H9 (cell line): ENCODE measurements around the gene KLHDC7B. TPM values are rescaled to one million over a fixed set of nuclear protein-coding genes. Genes with fewer than 3 reads are reported as not detected.

Experiments
- DNase-seq: peaks from one replicate; pipeline ENCODE4 v3.0.0-alpha.2; 2017
- H2AFZ ChIP-seq: one replicate; pipeline ENCODE4 v1.6.1; 2013; ENCODE audit warnings: mild to moderate bottlenecking, low read length, control low read depth, moderate library complexity
- H2AK5ac ChIP-seq: 2 replicates; pipeline ENCODE4 v1.6.1; 2013; ENCODE audit warnings: low read length, control low read depth, mixed read lengths; ENCODE audit not compliant: insufficient read length
- H2BK120ac ChIP-seq: one replicate; pipeline ENCODE4 v1.6.1; 2013; ENCODE audit warnings: low read depth, mild to moderate bottlenecking, low read length, control low read depth, inconsistent platforms; ENCODE audit not compliant: poor library complexity, severe bottlenecking
- H2BK12ac ChIP-seq: 2 replicates; pipeline ENCODE4 v1.6.1; 2013; ENCODE audit warnings: low read length, control low read depth, mixed read lengths, low read depth; ENCODE audit not compliant: insufficient read length
- H2BK15ac ChIP-seq: 2 replicates; pipeline ENCODE4 v1.6.1; 2013; ENCODE audit warnings: low read depth, low read length, control low read depth
- H2BK20ac ChIP-seq: one replicate; pipeline ENCODE4 v1.6.1; 2013; ENCODE audit warnings: low read depth, mild to moderate bottlenecking, low read length, control low read depth, inconsistent platforms; ENCODE audit not compliant: poor library complexity, severe bottlenecking
- H2BK5ac ChIP-seq: 2 replicates; pipeline ENCODE4 v1.6.1; 2013; ENCODE audit warnings: low read length, control low read depth, mixed read lengths; ENCODE audit not compliant: insufficient read length
- H3K14ac ChIP-seq: 2 replicates; pipeline ENCODE4 v1.6.1; 2013; ENCODE audit warnings: low read length, control low read depth; ENCODE audit not compliant: insufficient read depth
- H3K18ac ChIP-seq: 2 replicates; pipeline ENCODE4 v1.6.1; 2013; ENCODE audit warnings: low read depth, mild to moderate bottlenecking, mixed read lengths, low read length, control low read depth; ENCODE audit not compliant: insufficient read length
- H3K23ac ChIP-seq: 2 replicates; pipeline ENCODE4 v1.6.1; 2013; ENCODE audit warnings: low read length, control low read depth, mixed read lengths, low read depth; ENCODE audit not compliant: insufficient read length
- H3K23me2 ChIP-seq: 2 replicates; pipeline ENCODE4 v1.6.1; 2013; ENCODE audit warnings: low read depth, mild to moderate bottlenecking, mixed read lengths, low read length, control low read depth; ENCODE audit not compliant: insufficient read length, poor library complexity, severe bottlenecking
- H3K27ac ChIP-seq: 2 replicates; pipeline ENCODE4 v1.5.1; 2013; ENCODE audit warnings: low read length, control low read depth, mixed read lengths, low read depth; ENCODE audit not compliant: insufficient read length
- H3K27me3 ChIP-seq: 2 replicates; pipeline ENCODE4 v1.6.1; 2013; ENCODE audit warnings: low read length, control low read depth, inconsistent platforms; ENCODE audit not compliant: insufficient read depth
- H3K4ac ChIP-seq: 2 replicates; pipeline ENCODE4 v1.6.1; 2013; ENCODE audit warnings: low read depth, mild to moderate bottlenecking, control low read depth, inconsistent platforms, low read length, moderate library complexity
- H3K4me1 ChIP-seq: 2 replicates; pipeline ENCODE4 v1.6.1; 2013; ENCODE audit warnings: low read length, control low read depth, inconsistent platforms; ENCODE audit not compliant: insufficient read depth
- H3K4me2 ChIP-seq: 2 replicates; pipeline ENCODE4 v1.6.1; 2013; ENCODE audit warnings: low read length, control low read depth, mixed read lengths; ENCODE audit not compliant: insufficient read length, insufficient read depth
- H3K56ac ChIP-seq: 2 replicates; pipeline ENCODE4 v1.6.1; 2013; ENCODE audit warnings: low read depth, mild to moderate bottlenecking, mixed read lengths, low read length, control low read depth; ENCODE audit not compliant: insufficient read length
- H3K79me1 ChIP-seq: 2 replicates; pipeline ENCODE4 v1.6.1; 2013; ENCODE audit warnings: low read depth, mild to moderate bottlenecking, moderate library complexity, low read length, control low read depth, inconsistent platforms; ENCODE audit not compliant: insufficient read depth, poor library complexity, severe bottlenecking
- H3K79me2 ChIP-seq: 2 replicates; pipeline ENCODE4 v1.6.1; 2013; ENCODE audit warnings: low read length, control low read depth, inconsistent platforms; ENCODE audit not compliant: insufficient read depth
- H3K9ac ChIP-seq: 2 replicates; pipeline ENCODE4 v1.6.1; 2013; ENCODE audit warnings: low read length, control low read depth, mixed read lengths; ENCODE audit not compliant: insufficient read length; ENCODE audit errors: extremely low read depth
- H3K9me3 ChIP-seq: one replicate; pipeline ENCODE4 v1.6.1; 2013; ENCODE audit warnings: low read depth, low read length, inconsistent platforms; ENCODE audit not compliant: control insufficient read depth
- H3T11ph ChIP-seq: one replicate; pipeline ENCODE4 v1.6.1; 2013; ENCODE audit warnings: mild to moderate bottlenecking, low read length, control low read depth, inconsistent platforms
- H4K20me1 ChIP-seq: one replicate; pipeline ENCODE4 v1.6.1; 2013; ENCODE audit not compliant: control insufficient read depth, insufficient read length, insufficient read depth
- H4K5ac ChIP-seq: 2 replicates; pipeline ENCODE4 v1.6.1; 2013; ENCODE audit warnings: low read depth, mild to moderate bottlenecking, mixed read lengths, low read length, control low read depth; ENCODE audit not compliant: insufficient read length
- H4K8ac ChIP-seq: replicated peaks from 2 replicates; pipeline ENCODE4 v1.6.1; 2013; ENCODE audit warnings: low read length, control low read depth, mixed read lengths, low read depth; ENCODE audit not compliant: insufficient read length
- H4K91ac ChIP-seq: 2 replicates; pipeline ENCODE4 v1.6.1; 2013; ENCODE audit warnings: low read depth, mild to moderate bottlenecking, moderate library complexity, mixed read lengths, low read length, control low read depth; ENCODE audit not compliant: insufficient read length
- H3K27ac Mint-ChIP-seq, 3 experiments: 2 replicates in 2 of 3; 3 replicates in 1 of 3; pipeline ENCODE4 v1.8.0; 2020 to 2021; ENCODE audit warnings: mixed read lengths in 3 of 3, mild to moderate bottlenecking in 1 of 3, moderate library complexity in 1 of 3
- H3K27me3 Mint-ChIP-seq: 2 replicates; pipeline ENCODE4 v1.8.0; 2021; ENCODE audit warnings: low read depth, mild to moderate bottlenecking, moderate library complexity, mixed read lengths
- H3K36me3 Mint-ChIP-seq, 3 experiments: 2 replicates in 2 of 3; 3 replicates in 1 of 3; pipeline ENCODE4 v1.8.0; 2020 to 2021; ENCODE audit warnings: low read depth in 3 of 3, mixed read lengths in 3 of 3; ENCODE audit not compliant: insufficient read depth in 1 of 3
- H3K4me1 Mint-ChIP-seq, 2 experiments: 2 replicates each; pipeline ENCODE4 v1.8.0; 2020; ENCODE audit warnings: mixed read lengths in 2 of 2
- H3K4me3 Mint-ChIP-seq, 2 experiments: 2 replicates in 1 of 2; 3 replicates in 1 of 2; pipeline ENCODE4 v1.8.0; 2020 to 2021; ENCODE audit warnings: mild to moderate bottlenecking in 2 of 2, mixed read lengths in 2 of 2, moderate library complexity in 1 of 2
- H3K9me3 Mint-ChIP-seq, 2 experiments: 2 replicates in 1 of 2; 3 replicates in 1 of 2; pipeline ENCODE4 v1.8.0; 2020; ENCODE audit warnings: mild to moderate bottlenecking in 2 of 2, mixed read lengths in 2 of 2, moderate library complexity in 1 of 2
- WGBS: extraction: QIAGEN DNeasy Blood & Tissue Kit; methylation state at CpG from one replicate; pipeline ENCODE4 v1.1.7; 2013; ENCODE audit warnings: missing lambda C conversion rate, low lambda C conversion rate, mixed read lengths; ENCODE audit not compliant: insufficient read length; ENCODE audit errors: extremely low coverage; 5-methylcytosine and 5-hydroxymethylcytosine counted together
- total RNA-seq: library from RNA; stranded (reverse); gene quantifications from 2 replicates; pipeline ENCODE4 v1.2.1, GENCODE V29; 2021
- TF ChIP-seq, protein P1 (sequence below): fragments of 200-600 bp; sonication (generic); conservative IDR thresholded peaks from 3 replicates; pipeline ENCODE4 v1.8.0; 2021; ENCODE audit warnings: antibody characterized with exemption, mild to moderate bottlenecking

KLHDC7B gene
- total RNA-seq, 1 experiment from 2014 or later = not detected

DNA sequence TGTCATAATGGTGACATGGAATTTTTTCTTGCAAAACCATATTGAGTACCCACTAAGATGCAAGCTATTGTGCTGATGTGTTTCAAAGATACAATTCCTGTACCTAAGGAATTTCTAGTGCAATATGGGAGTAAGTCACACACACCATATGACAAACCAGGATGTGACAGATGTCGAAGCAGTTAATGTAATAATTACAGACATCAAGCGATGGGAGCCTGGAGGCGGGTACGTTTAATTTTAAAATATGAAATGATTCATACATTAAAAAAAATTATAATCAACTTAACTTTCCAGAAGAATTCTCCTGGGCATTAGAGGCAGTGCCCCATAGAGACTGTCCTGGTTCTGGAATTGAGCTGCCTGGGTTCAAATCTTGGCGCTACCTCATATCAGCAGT, 11.0 kb downstream of the KLHDC7B start:
- Histone ChIP-seq H4K8ac (no peak overlapping the region), H2BK120ac (no peak overlapping the region), H3K4ac (no peak overlapping the region), H3K79me2 (no peaks in the 10 kb centered on the region), H3K27me3 (no peaks in the 10 kb centered on the region), H2BK15ac (no peak overlapping the region), H2AFZ (no peak overlapping the region), H3K9ac (no peak overlapping the region), H2BK12ac (no peak overlapping the region), H2AK5ac (no peak overlapping the region), H2BK20ac (no peak overlapping the region), H3K23ac (no peak overlapping the region), H4K20me1 (no peaks in the 10 kb centered on the region), H3K9me3 (no peaks in the 10 kb centered on the region), H3T11ph (no peak overlapping the region), H3K18ac (no peak overlapping the region), H3K14ac (no peak overlapping the region), H3K56ac (no peak overlapping the region), H3K4me2 (no peak overlapping the region), H4K5ac (no peak overlapping the region), H4K91ac (no peak overlapping the region), H3K23me2 (no peaks in the 10 kb centered on the region), H3K4me1 (no peaks in the 10 kb centered on the region), H3K79me1 (no peaks in the 10 kb centered on the region), H3K27ac (no peak overlapping the region), H2BK5ac (no peak overlapping the region)
- DNase-seq = no peak
- H3K36me3 Mint-ChIP-seq = no peaks in the 10 kb centered on the region
- no peak overlapping the region for H3K4me3 Mint-ChIP-seq
- peaks cover 32% of the 10 kb centered on the region for H3K27me3 Mint-ChIP-seq
- H3K4me1 Mint-ChIP-seq = peaks cover 13 to 15% of the 10 kb centered on the region in 2 experiments
- no CpG with 5 or more reads among the region's 5 CpGs for WGBS
- no peaks in the 10 kb centered on the region for H3K9me3 Mint-ChIP-seq
- TF ChIP-seq, protein P1, sequence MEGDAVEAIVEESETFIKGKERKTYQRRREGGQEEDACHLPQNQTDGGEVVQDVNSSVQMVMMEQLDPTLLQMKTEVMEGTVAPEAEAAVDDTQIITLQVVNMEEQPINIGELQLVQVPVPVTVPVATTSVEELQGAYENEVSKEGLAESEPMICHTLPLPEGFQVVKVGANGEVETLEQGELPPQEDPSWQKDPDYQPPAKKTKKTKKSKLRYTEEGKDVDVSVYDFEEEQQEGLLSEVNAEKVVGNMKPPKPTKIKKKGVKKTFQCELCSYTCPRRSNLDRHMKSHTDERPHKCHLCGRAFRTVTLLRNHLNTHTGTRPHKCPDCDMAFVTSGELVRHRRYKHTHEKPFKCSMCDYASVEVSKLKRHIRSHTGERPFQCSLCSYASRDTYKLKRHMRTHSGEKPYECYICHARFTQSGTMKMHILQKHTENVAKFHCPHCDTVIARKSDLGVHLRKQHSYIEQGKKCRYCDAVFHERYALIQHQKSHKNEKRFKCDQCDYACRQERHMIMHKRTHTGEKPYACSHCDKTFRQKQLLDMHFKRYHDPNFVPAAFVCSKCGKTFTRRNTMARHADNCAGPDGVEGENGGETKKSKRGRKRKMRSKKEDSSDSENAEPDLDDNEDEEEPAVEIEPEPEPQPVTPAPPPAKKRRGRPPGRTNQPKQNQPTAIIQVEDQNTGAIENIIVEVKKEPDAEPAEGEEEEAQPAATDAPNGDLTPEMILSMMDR = no peak
- no peak overlapping the region for H3K27ac Mint-ChIP-seq
